Panc1 (cell line): ENCODE results near the gene PPARG. TPM values are rescaled to one million over a fixed set of nuclear protein-coding genes. Genes with fewer than 3 reads are reported as not detected.
A peak's percentile ranks its signal among the peaks of the same experiment; 100 is the strongest.

Source experiments
- ATAC-seq: fragments of 200-7000 bp; cut with Tn5 transposase; 2 replicates; pipeline ENCODE4 v1.9.1; 2020; ENCODE audit warnings: mild to moderate bottlenecking, moderate library complexity
- BruUV-seq: library from RNA; stranded (reverse); fragments of 400-500 nt; replicated peaks from 2 replicates; lab custom pipeline; 2021; lab: Mats Ljungman, UMichigan
- CTCF ChIA-PET: fragments of 300-600 bp; sonication (Branson Sonifier 250); formaldehyde crosslinking; loops from one replicate; lab custom pipeline; 2022; ENCODE audit warnings: antibody characterized with exemption; lab: Charles Lee
- POLR2A ChIA-PET: fragments of 300-600 bp; sonication (Branson Sonifier 250); formaldehyde crosslinking; loops from one replicate; lab custom pipeline; 2022; ENCODE audit warnings: antibody characterized with exemption; lab: Charles Lee
- DNase-seq: peaks from one replicate; pipeline ENCODE4 v3.0.0-alpha.2; 2010; ENCODE audit warnings: low read depth, low spot score
- H3K27ac ChIP-seq: 2 replicates; pipeline ENCODE4 v1.5.1; 2011; ENCODE audit warnings: mild to moderate bottlenecking, low read length, inconsistent platforms
- H3K27me3 ChIP-seq: fragments of 200-500 bp; sonication (Bioruptor generic); 2 replicates; pipeline ENCODE4 v1.6.0; 2014; ENCODE audit warnings: low read length, inconsistent platforms; ENCODE audit not compliant: control insufficient read depth, insufficient read depth
- H3K36me3 ChIP-seq: fragments of 200-500 bp; sonication (Bioruptor generic); 2 replicates; pipeline ENCODE4 v1.5.1; 2014; ENCODE audit warnings: inconsistent platforms, mild to moderate bottlenecking, low read length, moderate library complexity; ENCODE audit not compliant: control insufficient read depth, insufficient read depth
- H3K4me1 ChIP-seq: 2 replicates; pipeline ENCODE4 v1.5.1; 2011; ENCODE audit warnings: inconsistent platforms, mild to moderate bottlenecking, low read length, moderate library complexity; ENCODE audit not compliant: control insufficient read depth, insufficient read depth
- H3K4me3 ChIP-seq, 2 experiments: 2 replicates each; pipeline ENCODE4 v1.5.1; 2011 to 2012; ENCODE audit warnings: low read depth in 2 of 2, low read length in 2 of 2, mild to moderate bottlenecking in 2 of 2, inconsistent platforms in 1 of 2, moderate library complexity in 1 of 2
- H3K9me3 ChIP-seq: fragments of 200-500 bp; sonication (Bioruptor generic); 2 replicates; pipeline ENCODE4 v1.5.1; 2014; ENCODE audit warnings: low read depth, mild to moderate bottlenecking, inconsistent platforms, low read length, moderate library complexity; ENCODE audit not compliant: control insufficient read depth, insufficient read depth
- CTCF ChIP-seq: fragments of 450-650 bp; IDR thresholded peaks from 2 replicates; pipeline ENCODE4 v1.5.1; 2017; ENCODE audit warnings: mild to moderate bottlenecking
- POLR2AphosphoS5 ChIP-seq: IDR thresholded peaks from 2 replicates; pipeline ENCODE4 v1.6.1; 2012; ENCODE audit warnings: mild to moderate bottlenecking, low read depth, low read length, moderate library complexity
- REST ChIP-seq, 2 experiments: IDR thresholded peaks; 2 replicates each; pipeline ENCODE4 v1.6.1; 2011 to 2012; ENCODE audit warnings: low read depth in 2 of 2, control low read depth in 1 of 2, low read length in 1 of 2, mild to moderate bottlenecking in 1 of 2, moderate library complexity in 1 of 2; ENCODE audit not compliant: insufficient read depth in 1 of 2
- SIN3A ChIP-seq: IDR thresholded peaks from 2 replicates; pipeline ENCODE4 v1.6.1; 2012; ENCODE audit warnings: low read depth, mild to moderate bottlenecking, low read length, moderate library complexity, borderline replicate concordance; ENCODE audit not compliant: insufficient read depth
- TCF7L2 ChIP-seq: IDR thresholded peaks from 2 replicates; pipeline ENCODE4 v1.6.1; 2011; ENCODE audit warnings: mild to moderate bottlenecking, low read depth, low read length, inconsistent platforms
- in situ Hi-C: cut with HindIII; loops from 2 replicates; pipeline ENCODE4 v1.10.0; 2016; ENCODE audit warnings: low sequenced_read_pairs, low pct_unique_long_range_greater_than_20kb
- intact Hi-C: fragments of 100-400 bp; cut with micrococcal nuclease; formaldehyde crosslinking; loops from one replicate; pipeline ENCODE4 v1.10.0; 2022; ENCODE audit not compliant: unreplicated experiment
- total RNA-seq: library from RNA; stranded (reverse); gene quantifications from one replicate; pipeline ENCODE4 v1.2.1, GENCODE V29; 2021; ENCODE audit not compliant: unreplicated experiment

The PPARG gene
- total RNA-seq, 1 experiment from 2014 or later = 88.1 TPM

- H3K9me3 ChIP-seq = no peaks in the 10 kb centered on the region
- H3K4me1 ChIP-seq = peaks cover 38% of the 10 kb centered on the region
- ChIA-PET CTCF (no interaction called here), POLR2A (no interaction called here)
- ATAC-seq = no peak
- peak overlapping the region; percentile 75 for H3K27ac ChIP-seq
- in situ Hi-C loops (no loop called here), intact Hi-C loops (no loop called here)
- H3K27me3 ChIP-seq = no peaks in the 10 kb centered on the region
- no peak for DNase-seq
- peaks cover under 1% of the 10 kb centered on the region; the same call in 1 of the 2 replicates for H3K36me3 ChIP-seq
- H3K4me3 ChIP-seq = no peak overlapping the region
- no TSS peak for BruUV-seq
- TF ChIP-seq REST (IDR thresholded peaks at IDR 0.05; ENCODE audit: insufficient read depth in 1 of 2, low read depth in 2 of 2, low read length in 1 of 2) = no peak
- TF ChIP-seq TCF7L2 = no peak
- no peak for TF ChIP-seq POLR2AphosphoS5
- no peak for TF ChIP-seq CTCF
- TF ChIP-seq SIN3A = no peak
Measured at GRCh38 chr3:12399226-12399625, 110.4 kb downstream of the PPARG start.

GRCh38 chr3:12400616-12401194, 111.8 kb downstream of the PPARG start:
- in situ Hi-C loops = no loop called here
- DNase-seq = no peak
- peak overlapping the region; percentile 79 for H3K27ac ChIP-seq
- CTCF ChIA-PET = no interaction called here
- no peaks in the 10 kb centered on the region for H3K9me3 ChIP-seq
- POLR2A ChIA-PET = no interaction called here
- peaks cover 39% of the 10 kb centered on the region for H3K4me1 ChIP-seq
- no peaks in the 10 kb centered on the region for H3K27me3 ChIP-seq
- BruUV-seq = no TSS peak
- H3K36me3 ChIP-seq = no peaks in the 10 kb centered on the region; the same call in 1 of the 2 replicates
- TF ChIP-seq POLR2AphosphoS5 (no peak), SIN3A (no peak), REST (IDR thresholded peaks at IDR 0.05; ENCODE audit: insufficient read depth in 1 of 2, low read depth in 2 of 2, low read length in 1 of 2) (no peak), TCF7L2 (no peak), CTCF (no peak)
- intact Hi-C loops = loop anchor here (10.0 kb wide), 1 partner anchor 74 kb away; no protein-coding TSS in a partner anchor
- ATAC-seq = peak; percentile 17; the same call in 1 of the 2 replicates
- no peak overlapping the region for H3K4me3 ChIP-seq
